Measurements from ENCODE around the gene KANTR. TPM values are rescaled to one million over a fixed set of nuclear protein-coding genes. Genes with fewer than 3 reads are reported as not detected.

Gene KANTR
- total RNA-seq, 1 donor from 2014 or later = 35.8 TPM

DNA sequence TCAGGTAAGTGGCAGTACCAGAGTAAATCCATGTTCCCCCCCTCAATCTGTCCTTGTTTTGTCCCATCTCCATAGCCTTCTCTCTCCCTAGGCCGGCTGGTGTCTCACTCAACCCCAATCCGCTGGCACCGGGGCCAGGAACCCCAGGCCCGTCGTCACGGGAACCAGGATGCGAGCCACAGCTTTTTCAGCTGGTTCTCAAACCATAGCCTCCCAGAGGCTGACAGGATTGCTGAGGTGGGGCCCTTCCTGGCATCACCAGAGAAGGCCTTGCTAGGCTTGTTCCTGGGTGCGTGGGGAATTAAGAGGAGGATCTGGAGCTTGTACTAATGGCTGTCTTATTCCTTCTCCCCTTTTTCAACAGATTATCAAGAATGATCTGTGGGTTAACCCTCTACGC lies 9.1 kb upstream of the KANTR start:
- no peak for TF ChIP-seq POLR2AphosphoS5 (IDR thresholded peaks at IDR 0.05; ENCODE audit: insufficient read depth in 1 of 2, low read depth in 1 of 2)
- TF ChIP-seq, protein P1, sequence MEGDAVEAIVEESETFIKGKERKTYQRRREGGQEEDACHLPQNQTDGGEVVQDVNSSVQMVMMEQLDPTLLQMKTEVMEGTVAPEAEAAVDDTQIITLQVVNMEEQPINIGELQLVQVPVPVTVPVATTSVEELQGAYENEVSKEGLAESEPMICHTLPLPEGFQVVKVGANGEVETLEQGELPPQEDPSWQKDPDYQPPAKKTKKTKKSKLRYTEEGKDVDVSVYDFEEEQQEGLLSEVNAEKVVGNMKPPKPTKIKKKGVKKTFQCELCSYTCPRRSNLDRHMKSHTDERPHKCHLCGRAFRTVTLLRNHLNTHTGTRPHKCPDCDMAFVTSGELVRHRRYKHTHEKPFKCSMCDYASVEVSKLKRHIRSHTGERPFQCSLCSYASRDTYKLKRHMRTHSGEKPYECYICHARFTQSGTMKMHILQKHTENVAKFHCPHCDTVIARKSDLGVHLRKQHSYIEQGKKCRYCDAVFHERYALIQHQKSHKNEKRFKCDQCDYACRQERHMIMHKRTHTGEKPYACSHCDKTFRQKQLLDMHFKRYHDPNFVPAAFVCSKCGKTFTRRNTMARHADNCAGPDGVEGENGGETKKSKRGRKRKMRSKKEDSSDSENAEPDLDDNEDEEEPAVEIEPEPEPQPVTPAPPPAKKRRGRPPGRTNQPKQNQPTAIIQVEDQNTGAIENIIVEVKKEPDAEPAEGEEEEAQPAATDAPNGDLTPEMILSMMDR (IDR thresholded peaks at IDR 0.05) = no peak
- TF ChIP-seq POLR2A (IDR thresholded peaks at IDR 0.05) = no peak
- DNase-seq (ENCODE audit: extremely low spot score in 2 of 2) = no peak
- intact Hi-C loops (cut with DNase I) = no loop called here
- H3K27me3 ChIP-seq = no peaks in the 10 kb centered on the region
- H3K4me3 ChIP-seq = peak overlapping the region in 1 of 2 donors; percentile 71
- H3K9me3 ChIP-seq = no peaks in the 10 kb centered on the region
- peaks cover 34% of the 10 kb centered on the region for H3K4me1 ChIP-seq
- peaks cover 0 to 8% of the 10 kb centered on the region in 2 donors for H3K36me3 ChIP-seq
- H3K27ac ChIP-seq = peak overlapping the region; percentile 94

DNA sequence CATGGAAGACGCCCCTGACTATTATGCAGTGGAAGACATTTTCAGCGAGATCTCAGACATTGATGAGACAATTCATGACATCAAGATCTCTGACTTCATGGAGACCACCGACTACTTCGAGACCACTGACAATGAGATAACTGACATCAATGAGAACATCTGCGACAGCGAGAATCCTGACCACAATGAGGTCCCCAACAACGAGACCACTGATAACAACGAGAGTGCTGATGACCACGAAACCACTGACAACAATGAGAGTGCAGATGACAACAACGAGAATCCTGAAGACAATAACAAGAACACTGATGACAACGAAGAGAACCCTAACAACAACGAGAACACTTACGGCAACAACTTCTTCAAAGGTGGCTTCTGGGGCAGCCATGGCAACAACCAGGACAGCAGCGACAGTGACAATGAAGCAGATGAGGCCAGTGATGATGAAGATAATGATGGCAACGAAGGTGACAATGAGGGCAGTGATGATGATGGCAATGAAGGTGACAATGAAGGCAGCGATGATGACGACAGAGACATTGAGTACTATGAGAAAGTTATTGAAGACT lies 8.2 kb upstream of the KANTR start:
- Histone ChIP-seq H3K36me3 (peaks cover 0 to 8% of the 10 kb centered on the region in 2 donors), H3K27ac (peak overlapping the region; percentile 94), H3K27me3 (no peaks in the 10 kb centered on the region), H3K4me3 (no peak overlapping the region), H3K9me3 (no peaks in the 10 kb centered on the region), H3K4me1 (peaks cover 34% of the 10 kb centered on the region)
- no peak for DNase-seq (ENCODE audit: extremely low spot score in 2 of 2)
- intact Hi-C loops (cut with DNase I) = no loop called here
- no peak for TF ChIP-seq POLR2A (IDR thresholded peaks at IDR 0.05)
- no peak for TF ChIP-seq POLR2AphosphoS5 (IDR thresholded peaks at IDR 0.05; ENCODE audit: insufficient read depth in 1 of 2, low read depth in 1 of 2)
- TF ChIP-seq, protein P1 (IDR thresholded peaks at IDR 0.05) = no peak

DNA sequence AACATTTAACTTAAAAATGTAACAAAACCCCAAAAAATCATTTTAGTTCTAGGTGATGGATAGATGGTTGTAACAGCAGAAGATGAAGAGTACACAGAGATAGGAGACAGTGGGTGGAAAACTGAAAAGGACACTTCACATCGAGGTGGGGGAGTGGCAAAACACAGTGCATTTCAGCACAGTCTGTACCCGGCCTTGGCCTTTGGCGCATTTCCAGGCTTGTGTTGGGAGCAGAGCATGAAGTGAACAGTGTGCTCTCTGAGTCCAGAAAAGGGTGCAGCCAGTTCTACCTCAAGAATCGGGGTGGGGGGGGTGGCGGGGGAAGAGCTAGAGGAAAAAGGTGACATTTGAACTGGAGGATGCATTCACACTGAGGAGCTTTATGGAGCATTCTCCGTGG lies 7.5 kb upstream of the KANTR start:
- H3K9me3 ChIP-seq = no peaks in the 10 kb centered on the region
- peaks cover 0 to 8% of the 10 kb centered on the region in 2 donors for H3K36me3 ChIP-seq
- peak overlapping the region; percentile 94 for H3K27ac ChIP-seq
- H3K4me3 ChIP-seq = no peak overlapping the region
- no peaks in the 10 kb centered on the region for H3K27me3 ChIP-seq
- peaks cover 34% of the 10 kb centered on the region for H3K4me1 ChIP-seq
- no peak for DNase-seq (ENCODE audit: extremely low spot score in 2 of 2)
- intact Hi-C loops (cut with DNase I) = no loop called here
- no peak for TF ChIP-seq POLR2A (IDR thresholded peaks at IDR 0.05)
- TF ChIP-seq POLR2AphosphoS5 (IDR thresholded peaks at IDR 0.05; ENCODE audit: insufficient read depth in 1 of 2, low read depth in 1 of 2) = no peak
- TF ChIP-seq, protein P1 (IDR thresholded peaks at IDR 0.05) = no peak

DNA sequence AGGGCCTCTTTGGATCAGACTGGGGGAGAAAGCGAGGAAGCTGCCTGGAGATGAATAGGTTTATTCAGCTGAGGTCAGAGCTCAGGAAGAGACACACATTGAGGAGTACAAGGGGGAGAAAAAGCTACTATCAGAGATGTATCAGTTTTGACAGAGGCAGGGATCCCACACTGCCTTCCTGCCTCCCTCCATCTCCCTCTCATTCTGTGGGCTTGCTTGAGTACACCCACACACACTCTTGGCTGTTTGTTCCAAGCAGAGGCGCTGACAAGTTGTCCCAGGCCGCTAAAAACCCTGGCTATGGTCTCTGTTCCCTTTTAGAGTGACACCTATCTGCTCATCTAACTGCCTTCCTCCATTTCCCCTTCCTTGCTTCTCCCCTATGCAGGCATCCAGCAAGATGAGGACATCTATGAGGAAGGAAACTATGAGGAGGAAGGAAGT lies 6.5 kb upstream of the KANTR start:
- no peak for DNase-seq (ENCODE audit: extremely low spot score in 2 of 2)
- no peaks in the 10 kb centered on the region for H3K27me3 ChIP-seq
- no peaks in the 10 kb centered on the region for H3K9me3 ChIP-seq
- TF ChIP-seq POLR2A (IDR thresholded peaks at IDR 0.05) = no peak
- no peak for TF ChIP-seq POLR2AphosphoS5 (IDR thresholded peaks at IDR 0.05; ENCODE audit: insufficient read depth in 1 of 2, low read depth in 1 of 2)
- TF ChIP-seq, protein P1 (IDR thresholded peaks at IDR 0.05) = no peak
- no peak overlapping the region for H3K4me3 ChIP-seq
- H3K27ac ChIP-seq = peak overlapping the region; percentile 94
- H3K4me1 ChIP-seq = peaks cover 34% of the 10 kb centered on the region
- H3K36me3 ChIP-seq = peaks cover 0 to 8% of the 10 kb centered on the region in 2 donors
- intact Hi-C loops (cut with DNase I) = no loop called here
